ENCODE results near the gene ZKSCAN1. TPM values are rescaled to one million over a fixed set of nuclear protein-coding genes. Genes with fewer than 3 reads are reported as not detected.
"Not testable (repeated sequence)": the region's sequence is repeated elsewhere in the genome, so short reads cannot be mapped to it uniquely, and the experiment has no call there.

ZKSCAN1 gene
- total RNA-seq, 6 experiments from 2014 or later, result 24.5 to 147 (median 80.1) TPM

- Histone ChIP-seq H3K27ac (peak overlapping the region in 2 of 3 donors; percentile 89 to 94), H3K36me3 (peaks cover 0 to 26% (median 5%) of the 10 kb centered on the region in 4 donors), H3K4me3 (peak overlapping the region; percentile 34 to 76 (median 69)), H3K4me1 (peaks cover 0 to 51% (median 20%) of the 10 kb centered on the region in 4 donors)
- H3K27me3 ChIP-seq; intact Hi-C loops (cut with DNase I); DNase-seq; H3K9me3 ChIP-seq: not testable (repeated sequence)
- peak in 2 of 4 donors; percentile 1 to 11 for ATAC-seq
- 35% methylated on average over 7 of the region's 7 CpGs for WGBS (ENCODE audit: insufficient coverage, low coverage, low lambda C conversion rate, missing lambda C conversion rate)
- TF ChIP-seq POLR2A (IDR thresholded peaks at IDR 0.05), result peak; percentile 21
These were observed 41.6 kb upstream of the ZKSCAN1 start for GRCh38 chr7:99973817-99974216.

- Histone ChIP-seq H3K4me3 (peak overlapping the region; percentile 34 to 76 (median 69)), H3K36me3 (peaks cover 0 to 19% (median under 1%) of the 10 kb centered on the region in 4 donors), H3K9me3 (no peaks in the 10 kb centered on the region), H3K27me3 (no peaks in the 10 kb centered on the region), H3K4me1 (peaks cover 0 to 46% (median 19%) of the 10 kb centered on the region in 4 donors), H3K27ac (peak overlapping the region in 2 of 3 donors; percentile 89 to 94)
- DNase-seq (no peak), ATAC-seq (no peak)
- intact Hi-C loops (cut with DNase I), result no loop called here
- 0% methylated on average over 1 of the region's 1 CpG for WGBS (ENCODE audit: insufficient coverage, low coverage, low lambda C conversion rate, missing lambda C conversion rate)
- TF ChIP-seq POLR2A (IDR thresholded peaks at IDR 0.05), result no peak
- TF ChIP-seq CTCF (IDR thresholded peaks at IDR 0.05), result no peak
These were observed 40.7 kb upstream of the ZKSCAN1 start for GRCh38 chr7:99974681-99975080.

GRCh38 chr7:99975782-99976521, 39.4 kb upstream of the ZKSCAN1 start, which contains the start of gene AZGP1:
Gene AZGP1, minus strand, starts transcription at chr7:99976031. Its CDS starts 11 bp downstream, at chr7:99976020.
- intact Hi-C loops (cut with DNase I), result no loop called here
- Histone ChIP-seq H3K4me3 (peak within 1 kb of the TSS; percentile 34 to 76 (median 69)), H3K36me3 (peaks cover 0 to 13% (median 0%) of the 10 kb centered on the region in 4 donors), H3K27me3 (no peaks in the 10 kb centered on the region), H3K27ac (peak within 1 kb of the TSS; percentile 72 to 94 (median 89)), H3K4me1 (peaks cover 0 to 38% (median 16%) of the 10 kb centered on the region in 4 donors), H3K9me3 (no peaks in the 10 kb centered on the region)
- peak; percentile 70 to 85 (median 76) for ATAC-seq
- TF ChIP-seq CTCF (IDR thresholded peaks at IDR 0.05) (no peak), POLR2A (IDR thresholded peaks at IDR 0.05) (peak; percentile 90)
- peak; percentile 84 to 94 (median 90) for DNase-seq
- 27% methylated on average over 2 of the region's 5 CpGs for WGBS (ENCODE audit: insufficient coverage, low coverage, low lambda C conversion rate, missing lambda C conversion rate)

- no peak overlapping the region for H3K4me3 ChIP-seq
- H3K27me3 ChIP-seq, result no peaks in the 10 kb centered on the region
- DNase-seq (no peak), ATAC-seq (peak in 1 of 4 donors; percentile 6)
- 61% methylated on average over 8 of the region's 13 CpGs for WGBS (ENCODE audit: insufficient coverage, low coverage, low lambda C conversion rate, missing lambda C conversion rate)
- TF ChIP-seq POLR2A (IDR thresholded peaks at IDR 0.05), result no peak
- no peak for TF ChIP-seq CTCF (IDR thresholded peaks at IDR 0.05)
- H3K27ac ChIP-seq, result peak overlapping the region; percentile 67 to 72 (median 71)
- intact Hi-C loops (cut with DNase I), result no loop called here
- peaks cover 0 to 9% (median 0%) of the 10 kb centered on the region in 4 donors for H3K36me3 ChIP-seq
- peaks cover 0 to 33% (median 15%) of the 10 kb centered on the region in 4 donors for H3K4me1 ChIP-seq
- no peaks in the 10 kb centered on the region for H3K9me3 ChIP-seq
These were observed 38.8 kb upstream of the ZKSCAN1 start for GRCh38 chr7:99976626-99977025.

- H3K36me3 ChIP-seq, H3K9me3 ChIP-seq, H3K27me3 ChIP-seq, DNase-seq: not testable (repeated sequence)
- Histone ChIP-seq H3K4me1 (peaks cover 0 to 31% (median 9%) of the 10 kb centered on the region in 4 donors), H3K4me3 (peak overlapping the region in 1 of 3 donors; percentile 32), H3K27ac (peak overlapping the region in 2 of 3 donors; percentile 8 to 20)
- TF ChIP-seq CTCF (IDR thresholded peaks at IDR 0.05), result peak; percentile 76 to 77 (median 76)
- ATAC-seq, result peak; percentile 30 to 43 (median 36)
- intact Hi-C loops (cut with DNase I), result loop anchor here (10.0 kb wide), 1 partner anchor 45 kb away; no protein-coding TSS in a partner anchor
- WGBS (ENCODE audit: insufficient coverage, low coverage, low lambda C conversion rate, missing lambda C conversion rate), result 3% methylated on average over 5 of the region's 10 CpGs
These were observed 35.6 kb upstream of the ZKSCAN1 start for GRCh38 chr7:99979814-99980225.

Measured in right lobe of liver (tissue), 6 donors.